HG03095 (cell line): ENCODE results near the gene CERS2.

ENCODE experiments used
- ATAC-seq: cut with Tn5 transposase; IDR thresholded peaks from one replicate; pipeline ENCODE4 v1.9.1; 2021; ENCODE audit warnings: moderate library complexity; ENCODE audit not compliant: unreplicated experiment

CERS2 gene

DNA sequence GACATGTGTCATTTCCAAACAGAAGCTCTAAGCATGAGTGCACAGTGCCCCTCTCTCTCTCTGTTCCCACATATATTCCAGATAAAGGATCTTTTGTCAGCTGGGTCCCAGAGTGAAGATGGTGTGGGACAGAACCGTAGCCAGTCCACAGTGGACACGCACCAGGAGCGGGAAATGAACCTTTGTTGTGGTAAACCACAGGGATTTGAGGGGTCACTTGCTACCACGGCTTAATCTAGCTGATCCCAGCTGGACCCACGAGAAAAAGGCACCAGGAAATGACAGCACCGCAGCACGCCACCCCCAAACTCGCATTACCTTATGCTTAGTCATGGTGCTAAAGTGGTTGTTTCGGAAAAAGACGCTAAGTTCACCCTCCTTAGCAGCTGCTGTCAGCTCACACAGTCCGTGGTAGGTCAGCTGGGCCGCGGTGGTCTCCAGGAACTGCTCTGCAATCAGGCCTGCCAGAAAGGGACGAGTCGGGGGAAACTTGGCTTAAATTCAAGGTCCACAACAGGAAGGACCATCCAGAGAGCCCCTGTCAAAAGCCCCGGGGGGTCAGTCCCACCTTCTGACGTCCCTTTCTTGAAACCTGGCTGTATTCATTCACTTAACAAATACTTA is 24.5 kb upstream of the CERS2 start:
- ATAC-seq: no peak

DNA sequence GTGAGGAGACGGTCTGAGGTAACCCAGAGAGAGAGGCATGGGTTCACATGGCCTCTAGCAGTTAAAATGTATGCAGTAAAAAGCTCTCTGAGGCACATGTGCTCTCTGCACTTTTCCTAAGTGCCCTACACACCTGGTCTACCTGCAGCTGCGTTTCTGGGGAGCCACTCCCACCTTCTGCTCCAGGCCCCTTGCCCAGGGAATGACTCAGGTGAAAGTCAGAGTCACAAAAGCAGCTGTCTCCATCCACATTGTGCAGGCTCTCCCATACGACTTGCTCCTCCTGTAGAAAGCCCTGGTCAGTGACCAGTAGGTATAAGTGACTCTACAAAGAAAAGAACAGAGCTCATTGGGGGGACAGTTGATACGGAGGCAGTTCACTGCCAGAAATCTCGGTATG is 23.3 kb upstream of the CERS2 start:
- no peak for ATAC-seq

GRCh38 chr1:150997126-150997872 is 22.7 kb upstream of the CERS2 start:
- ATAC-seq: no peak

GRCh38 chr1:150995896-150996295 is 21.3 kb upstream of the CERS2 start:
- ATAC-seq: no peak

GRCh38 chr1:150995460-150995859 is 20.8 kb upstream of the CERS2 start:
- no peak for ATAC-seq

- ATAC-seq: no peak
Measured at GRCh38 chr1:150994248-150994647, 19.6 kb upstream of the CERS2 start.

DNA sequence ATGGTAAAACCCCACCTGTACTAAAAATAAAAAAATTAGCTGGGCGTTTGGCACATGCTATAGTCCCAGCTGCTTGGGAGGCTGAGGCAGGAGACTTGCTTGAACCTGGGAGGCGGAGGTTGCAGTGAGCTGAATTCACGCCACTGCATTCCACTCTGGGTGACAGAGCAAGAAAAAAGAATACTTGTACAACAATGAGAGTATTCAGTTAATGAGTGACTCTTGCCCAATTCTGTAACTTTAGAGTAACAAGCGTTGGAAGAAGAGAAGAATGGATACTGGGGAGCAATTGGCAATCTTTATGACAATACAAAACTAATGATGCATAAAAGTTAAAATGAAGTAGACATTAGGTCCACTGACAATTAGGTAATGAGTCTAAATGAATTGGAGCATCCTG is 18.0 kb upstream of the CERS2 start:
- no peak for ATAC-seq

GRCh38 chr1:150987924-150988323 is 13.3 kb upstream of the CERS2 start:
- ATAC-seq: no peak

DNA sequence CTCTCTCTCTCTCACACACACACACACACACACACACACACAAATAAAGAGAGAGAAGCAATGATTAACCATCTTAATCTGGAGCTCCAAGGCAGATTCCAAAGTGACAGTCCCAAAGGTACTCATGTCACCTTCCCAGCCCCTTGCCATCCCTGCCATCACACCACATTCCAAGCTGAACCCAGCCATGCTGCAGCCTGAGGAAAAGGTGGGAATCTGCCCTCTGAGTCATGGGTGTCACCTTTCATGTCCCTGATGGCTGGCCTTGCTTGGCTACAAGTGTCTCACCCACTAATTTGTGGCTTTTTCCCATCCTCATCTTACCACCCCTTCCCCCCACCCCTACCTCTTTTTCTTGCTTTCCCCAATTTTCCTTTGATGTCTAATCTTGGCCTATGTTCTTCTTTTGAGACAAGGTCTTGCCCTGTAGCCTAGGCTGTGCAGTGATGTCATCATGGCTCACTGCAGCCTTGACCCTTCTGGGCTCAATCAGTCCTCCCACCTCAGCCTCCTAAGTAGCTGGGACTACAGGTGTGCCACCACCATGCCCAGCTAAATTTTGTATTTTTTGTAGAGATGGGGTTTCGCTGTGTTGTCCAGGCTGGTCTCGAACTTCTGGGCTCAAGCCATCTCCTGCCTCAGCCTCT is 10.7 kb upstream of the CERS2 start:
- no peak for ATAC-seq

DNA sequence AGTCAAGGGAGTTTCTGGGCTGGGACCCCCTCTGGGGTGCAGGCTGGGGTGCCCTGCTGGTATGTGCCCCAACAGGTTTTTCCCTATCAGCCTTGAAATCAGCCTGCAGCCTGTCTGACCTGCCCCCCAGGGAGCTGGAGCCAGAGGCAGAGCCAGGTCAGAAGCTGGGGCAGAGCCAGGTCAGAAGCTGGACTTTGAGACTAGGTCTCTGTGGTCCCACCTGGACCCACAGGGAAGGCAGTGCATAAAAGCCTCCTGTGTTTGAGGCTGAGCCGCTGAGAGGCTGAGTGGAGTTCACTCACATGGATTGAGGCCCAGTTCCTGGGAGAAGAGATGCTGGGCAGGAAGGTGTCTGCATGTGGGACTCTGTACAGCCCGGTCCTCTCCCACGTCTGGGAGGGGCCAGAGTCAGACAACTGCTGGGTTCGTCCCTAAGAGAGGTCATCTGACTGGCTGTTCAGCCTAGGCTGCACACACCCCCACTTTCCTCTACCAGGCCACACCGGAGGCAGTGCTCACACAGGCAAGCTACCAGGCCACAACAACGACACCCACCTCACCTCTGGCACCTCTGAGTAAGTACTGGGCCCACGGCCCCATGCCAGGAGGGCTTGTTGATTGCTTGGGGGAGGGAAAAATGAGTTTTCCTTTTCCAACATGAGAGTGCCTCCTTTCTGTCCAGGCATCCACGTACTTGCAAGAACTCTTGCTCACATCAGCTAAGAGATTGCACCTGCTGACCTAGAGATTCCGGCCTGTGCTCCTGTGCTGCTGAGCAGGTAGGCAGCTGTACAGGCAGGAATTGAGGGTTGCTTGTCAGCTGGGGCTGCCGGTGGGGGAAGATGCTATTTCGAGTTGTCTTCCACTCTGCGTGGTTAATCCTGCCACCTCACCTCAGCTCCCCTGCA is 7.4 kb upstream of the CERS2 start, which contains the start of gene ANXA9:
Gene ANXA9 (plus strand): TSS at position 488 of the 908 bp plus-strand sequence. CDS start 814 bp downstream, outside the sequence.
- no peak for ATAC-seq

DNA sequence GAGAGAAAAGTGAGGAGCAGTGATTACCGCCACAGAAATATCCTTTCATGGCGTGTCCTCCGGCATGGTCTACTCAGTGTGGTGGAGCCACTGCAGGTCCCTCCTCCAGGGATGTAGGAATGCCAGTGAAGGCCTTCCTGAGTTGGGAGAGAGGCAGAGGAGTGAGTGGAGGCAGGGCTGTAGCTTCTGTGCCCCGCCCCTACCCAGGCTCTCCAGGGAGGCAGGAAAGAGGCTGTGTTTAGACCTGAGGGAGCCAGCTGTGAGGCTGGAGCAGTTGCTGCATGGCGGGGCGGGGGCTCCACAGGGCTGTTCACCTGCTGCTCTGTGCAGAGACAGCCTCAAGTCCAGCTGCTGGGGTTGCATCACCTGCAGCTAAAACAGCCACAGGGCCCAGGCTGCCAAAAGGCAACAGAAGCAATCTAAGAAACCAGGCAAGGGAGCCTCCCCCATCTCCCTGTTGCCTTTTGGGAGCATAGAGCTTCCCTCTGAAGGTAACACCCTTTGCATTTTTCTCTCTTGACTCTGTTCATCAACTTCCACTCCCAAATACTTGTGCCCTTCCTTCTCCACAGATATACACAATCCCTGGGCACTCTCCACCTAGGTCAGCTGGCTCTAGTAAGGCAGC is 6.7 kb upstream of the CERS2 start:
- ATAC-seq: no peak

DNA sequence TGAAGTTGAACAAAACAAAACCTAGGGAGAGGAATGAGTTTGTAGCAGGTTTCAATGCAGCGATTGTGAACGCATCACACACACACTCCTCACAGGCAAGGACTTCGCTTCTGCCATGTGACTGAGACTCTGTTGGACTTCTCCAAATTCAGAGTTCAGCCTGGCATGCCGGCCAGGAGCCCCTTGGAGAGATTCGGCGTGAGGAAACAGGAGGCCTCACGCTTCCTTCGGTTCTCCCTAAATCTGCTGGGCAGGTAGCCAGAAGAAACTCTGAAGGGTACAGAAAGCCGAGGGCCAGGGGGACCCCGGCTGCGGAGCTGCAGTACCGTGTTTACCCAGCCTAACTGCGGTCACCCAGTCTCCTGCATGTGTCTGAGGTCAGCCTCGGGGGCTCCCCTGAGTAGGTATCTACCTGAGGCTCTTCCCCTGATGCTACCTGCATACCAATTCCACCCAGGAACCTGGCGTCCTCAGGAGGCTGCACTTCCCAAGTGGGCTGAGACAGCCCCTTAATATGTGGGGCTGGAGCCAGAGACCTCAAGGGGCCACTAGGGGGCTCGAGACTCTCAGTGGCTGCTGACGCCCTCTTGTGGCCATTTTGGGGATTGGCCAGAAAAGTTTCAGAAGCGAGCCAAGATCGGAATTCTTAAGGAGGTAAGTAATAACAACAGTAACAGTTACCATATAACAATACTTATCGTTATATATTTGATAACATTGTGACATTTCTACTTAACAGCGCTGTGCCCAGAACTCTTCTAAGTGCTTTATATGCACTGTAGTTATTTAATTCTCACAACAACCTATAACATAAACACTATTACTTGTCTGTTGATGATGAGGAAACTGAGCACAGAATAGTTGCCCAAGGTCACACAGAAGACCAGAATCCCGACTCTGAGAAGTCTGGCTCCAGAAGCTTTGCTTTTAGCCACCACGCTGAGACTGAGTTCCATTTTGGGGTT is 4.7 kb upstream of the CERS2 start:
- ATAC-seq: no peak

GRCh38 chr1:150976879-150977694 is 2.5 kb upstream of the CERS2 start:
- no peak for ATAC-seq

GRCh38 chr1:150976401-150976821 is 1.8 kb upstream of the CERS2 start:
- no peak for ATAC-seq

GRCh38 chr1:150973836-150974579 is 627 bp downstream of the CERS2 start:
- ATAC-seq: peak; percentile 32

GRCh38 chr1:150973258-150973835 is 1.3 kb downstream of the CERS2 start:
- no peak for ATAC-seq

- ATAC-seq: no peak
Measured at GRCh38 chr1:150972417-150972940, 2.2 kb downstream of the CERS2 start.
